Right ventricle myocardium inferior (tissue), 1 donor: ENCODE data around the gene RPS6KA2. TPM values are rescaled to one million over a fixed set of nuclear protein-coding genes. Genes with fewer than 3 reads are reported as not detected.
"Not testable (repeated sequence)": the region's sequence is repeated elsewhere in the genome, so short reads cannot be mapped to it uniquely, and the experiment has no call there.

ENCODE experiments used
- ATAC-seq: fragments of 200-7000 bp; cut with Tn5 transposase; one replicate; pipeline ENCODE4 v1.9.1; 2020; ENCODE audit warnings: mild to moderate bottlenecking, moderate library complexity
- DNase-seq: peaks from one replicate; pipeline ENCODE4 v3.0.0; 2021; ENCODE audit errors: missing footprints
- intact Hi-C: fragments of 100-400 bp; cut with DNase I; formaldehyde crosslinking; loops from one replicate; pipeline ENCODE4 v1.11.0; 2022
- total RNA-seq: library from RNA; stranded (reverse); fragmentation: NEBNext Ultra II Directional; extraction: Animal tissue kit (Norgen Biotek cat#: 25700); gene quantifications from one replicate; pipeline ENCODE4 v1.2.1, GENCODE V29; 2021
- donor health status: DM: no; HTN: yes; CAD: no; lungs with severe emphysema.

Gene RPS6KA2
- total RNA-seq, 1 donor from 2014 or later: 55.5 TPM

DNA sequence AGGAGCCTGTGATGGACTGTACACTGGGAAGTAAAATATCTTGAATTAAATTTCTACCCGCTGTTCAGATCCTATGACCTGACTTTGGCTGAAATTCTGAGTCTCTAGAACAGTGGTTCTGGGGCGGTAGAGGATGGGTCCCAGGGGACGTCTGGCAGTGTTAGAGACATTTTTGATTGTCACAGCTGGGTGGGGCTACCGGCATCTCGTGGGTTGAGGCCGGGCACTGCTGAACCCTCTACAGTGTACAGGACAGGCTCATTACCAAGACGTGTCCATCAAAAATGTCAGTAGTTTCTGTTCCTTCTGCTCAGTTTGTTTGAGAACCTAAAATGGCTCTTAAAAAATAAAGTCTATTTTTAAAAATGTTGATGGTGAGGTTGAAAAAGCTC lies 11.5 kb upstream of the RPS6KA2 start:
- intact Hi-C loops: no loop called here
- DNase-seq (no peak), ATAC-seq (no peak)

DNA sequence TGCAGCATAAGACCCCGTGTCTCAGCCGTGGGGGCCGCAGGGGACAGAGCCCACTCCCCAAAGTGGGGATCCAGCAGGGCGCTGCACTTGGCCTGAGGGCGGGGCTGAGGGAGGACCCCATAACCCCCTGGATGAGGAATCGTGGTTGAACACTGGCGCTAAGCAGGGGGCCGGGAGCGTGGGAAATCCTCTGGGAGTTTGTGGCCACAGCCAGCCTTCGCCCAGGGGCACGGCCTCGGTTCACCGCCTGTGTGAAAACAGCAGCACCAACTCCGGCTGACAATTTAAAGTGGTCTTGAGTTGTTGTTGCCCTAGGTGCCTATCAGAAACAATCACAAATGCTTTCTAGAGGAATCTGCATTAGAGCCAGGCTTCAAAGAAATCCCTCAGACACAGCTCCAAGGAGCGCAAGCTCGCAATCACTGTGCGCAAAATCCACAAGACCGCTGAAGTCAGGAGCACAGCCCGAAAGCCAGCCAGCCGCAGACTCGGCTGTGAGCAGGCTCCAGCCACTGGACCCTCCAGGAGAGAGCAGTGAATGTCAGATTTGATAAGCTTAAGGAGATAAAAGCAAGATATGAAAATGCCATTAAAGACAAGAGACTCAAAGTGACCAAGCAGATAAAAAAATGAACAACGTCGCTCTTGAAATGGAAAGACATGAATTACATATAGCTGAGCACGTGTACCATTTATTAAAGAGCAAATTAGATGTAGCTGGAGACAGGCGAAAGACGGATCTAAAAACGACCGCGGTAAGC lies 10.9 kb upstream of the RPS6KA2 start:
- DNase-seq (no peak), ATAC-seq (no peak)
- intact Hi-C loops: no loop called here

DNA sequence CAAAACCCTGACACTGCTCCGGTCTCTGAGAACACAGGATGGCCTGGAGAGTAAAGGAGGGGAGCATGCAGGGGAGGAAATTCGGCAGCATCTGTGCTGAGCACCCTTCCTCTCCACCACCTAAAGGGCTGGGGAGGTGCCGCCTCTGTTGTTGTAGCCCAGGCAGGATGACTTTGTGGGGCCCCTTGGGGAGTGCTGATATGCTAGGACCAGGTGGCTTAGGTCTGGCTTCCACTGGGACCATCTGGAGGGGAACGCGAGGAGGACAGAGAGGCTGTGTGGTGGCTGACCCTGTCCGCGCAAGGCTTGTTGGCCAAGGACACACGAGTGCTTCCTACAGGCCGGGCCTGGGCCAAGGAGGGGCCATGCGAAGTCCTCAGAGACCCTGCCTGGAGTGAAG lies 9.9 kb upstream of the RPS6KA2 start:
- ATAC-seq: no peak

DNA sequence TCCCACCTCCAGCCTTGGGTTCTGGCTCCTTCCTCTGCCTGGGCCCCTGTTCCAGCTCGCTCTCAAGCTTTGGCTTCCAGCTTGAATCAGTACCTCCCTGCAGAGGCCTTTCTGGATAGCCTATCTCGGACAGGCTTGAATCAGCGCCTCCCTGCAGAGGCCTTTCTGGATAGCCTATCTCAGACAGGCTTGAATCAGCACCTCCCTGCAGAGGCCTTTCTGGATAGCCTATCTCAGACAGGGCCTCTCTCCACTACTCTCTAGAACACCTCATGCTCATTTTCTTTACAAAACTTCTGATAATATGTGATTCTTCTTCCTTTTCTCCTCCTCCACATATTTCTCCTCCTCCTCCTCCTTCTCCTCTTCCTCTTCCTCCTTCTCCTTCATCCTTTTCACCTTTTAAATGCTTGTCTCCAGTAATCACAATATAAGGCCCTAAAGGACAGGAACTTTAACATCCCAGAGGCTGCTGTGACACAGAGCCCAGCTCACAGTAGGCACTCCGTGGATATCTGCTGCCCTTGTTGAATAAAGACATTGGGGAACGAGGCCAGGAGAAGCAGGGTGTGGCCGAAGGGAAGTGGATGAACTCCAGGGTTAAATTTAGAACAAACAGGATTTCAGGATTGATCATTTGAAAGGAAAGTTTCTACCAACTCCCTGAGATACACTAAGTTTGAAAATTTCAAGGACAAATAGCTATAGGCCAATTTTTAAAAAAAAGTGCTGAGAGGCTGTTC lies 9.3 kb upstream of the RPS6KA2 start:
- DNase-seq (no peak), ATAC-seq (no peak)
- intact Hi-C loops: no loop called here

More for the DNA sequence above, 9.9 kb upstream of the RPS6KA2 start:
- no peak for DNase-seq
- intact Hi-C loops: no loop called here

DNA sequence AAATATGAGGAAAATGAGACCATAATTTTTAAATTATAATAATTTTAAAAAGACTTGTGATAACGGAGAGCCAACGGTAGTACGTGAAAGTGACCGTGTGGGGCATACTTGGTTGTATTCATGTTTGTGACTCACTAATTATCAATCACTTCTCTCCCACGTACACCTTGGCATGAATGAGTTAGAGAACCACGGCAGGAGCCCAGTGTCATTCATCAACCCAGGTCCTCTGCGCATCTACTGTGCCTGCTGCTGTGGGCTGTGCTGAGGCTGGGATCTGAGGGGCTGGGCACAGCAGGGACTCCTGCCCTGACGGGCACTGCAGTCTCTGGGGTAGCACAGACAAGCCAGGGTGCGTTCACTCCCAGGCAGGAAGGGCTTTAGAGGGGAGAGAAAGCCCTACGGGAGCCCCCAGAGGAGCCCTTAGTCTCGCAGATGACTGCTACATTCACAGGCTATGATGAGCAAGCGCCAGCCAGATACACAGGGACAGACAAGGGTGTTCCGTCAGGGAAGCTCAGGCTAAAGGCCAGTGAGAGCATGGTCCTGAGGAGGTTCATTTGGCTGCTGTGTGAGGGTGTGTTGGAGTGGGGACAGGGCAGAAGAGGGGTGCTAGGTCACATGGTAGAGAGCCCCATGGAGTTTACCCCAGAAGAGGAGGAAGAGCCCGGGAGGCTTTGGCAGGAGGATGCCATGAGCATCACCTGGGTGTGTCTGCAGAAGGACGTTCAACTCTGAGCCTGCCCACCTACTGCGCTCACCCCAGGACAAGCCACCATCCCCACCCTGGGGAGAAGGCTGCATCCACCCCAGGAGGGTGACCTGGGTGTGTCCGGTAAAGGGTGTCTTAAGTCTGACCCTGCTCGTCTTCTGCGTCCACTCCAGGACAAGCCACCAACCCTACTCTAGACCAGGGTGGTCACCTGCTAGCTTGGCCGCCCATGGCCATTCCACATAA lies 8.2 kb upstream of the RPS6KA2 start:
- ATAC-seq: no peak
- no peak for DNase-seq
- intact Hi-C loops: no loop called here

DNA sequence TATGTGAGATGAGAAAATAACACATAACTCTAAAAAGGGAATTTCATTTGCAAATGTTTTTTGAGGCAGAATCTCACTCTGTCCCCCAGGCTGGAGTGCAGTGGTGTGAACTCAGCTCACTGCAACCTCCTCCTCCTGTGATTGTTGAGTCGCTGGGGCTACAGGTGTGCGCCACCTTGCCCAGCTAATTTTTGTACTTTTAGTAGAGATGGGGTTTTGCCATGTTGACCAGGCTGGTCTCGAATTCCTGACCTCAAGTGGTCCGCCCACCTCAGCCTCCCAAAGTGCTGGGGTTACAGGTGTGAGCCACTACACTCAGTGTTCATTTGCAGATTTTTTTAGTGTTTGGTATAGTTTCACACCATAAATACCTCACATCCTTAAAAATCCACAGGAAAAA lies 7.5 kb upstream of the RPS6KA2 start:
- DNase-seq: peak; percentile 35
- intact Hi-C loops, ATAC-seq: not testable (repeated sequence)

DNA sequence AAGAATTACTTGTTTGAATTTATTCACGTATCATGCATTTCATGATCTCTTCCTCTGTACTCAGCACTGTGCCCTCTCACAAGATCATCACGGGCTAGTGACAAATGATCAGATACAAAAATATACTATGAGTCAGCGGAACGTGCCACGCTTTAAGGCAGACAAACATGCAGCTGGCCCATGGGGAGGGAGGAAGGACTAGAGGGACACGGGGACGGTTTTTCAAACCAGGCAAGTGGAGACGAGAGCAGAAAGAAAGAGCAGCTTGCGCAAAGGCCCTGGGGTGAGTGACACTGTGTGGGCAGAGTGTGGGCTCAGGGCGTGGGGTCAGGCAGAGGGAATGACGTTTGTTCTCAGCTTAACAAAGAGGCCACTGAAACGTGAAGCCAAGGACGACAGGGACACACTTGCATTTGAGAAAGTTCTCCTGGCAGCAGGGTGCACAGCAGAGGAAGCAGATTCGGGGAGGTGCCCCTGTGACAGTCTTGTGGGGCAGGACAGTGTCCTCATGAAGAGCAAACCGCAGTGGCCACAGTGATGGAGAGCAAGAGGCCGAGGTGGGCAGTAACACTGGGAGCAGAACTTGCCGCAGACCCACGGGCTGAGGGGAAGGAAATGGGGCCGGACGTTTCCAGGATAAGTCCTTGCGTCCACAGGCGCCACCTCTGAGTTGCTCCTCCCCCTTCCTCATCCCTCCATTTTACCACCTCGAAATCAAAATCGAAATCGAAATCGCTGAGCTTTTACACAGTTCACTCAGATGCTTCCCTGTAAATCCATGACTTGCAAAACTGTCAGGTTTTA lies 6.9 kb upstream of the RPS6KA2 start:
- ATAC-seq: peak; percentile 83
- intact Hi-C loops: no loop called here
- peak; percentile 27 for DNase-seq

DNA sequence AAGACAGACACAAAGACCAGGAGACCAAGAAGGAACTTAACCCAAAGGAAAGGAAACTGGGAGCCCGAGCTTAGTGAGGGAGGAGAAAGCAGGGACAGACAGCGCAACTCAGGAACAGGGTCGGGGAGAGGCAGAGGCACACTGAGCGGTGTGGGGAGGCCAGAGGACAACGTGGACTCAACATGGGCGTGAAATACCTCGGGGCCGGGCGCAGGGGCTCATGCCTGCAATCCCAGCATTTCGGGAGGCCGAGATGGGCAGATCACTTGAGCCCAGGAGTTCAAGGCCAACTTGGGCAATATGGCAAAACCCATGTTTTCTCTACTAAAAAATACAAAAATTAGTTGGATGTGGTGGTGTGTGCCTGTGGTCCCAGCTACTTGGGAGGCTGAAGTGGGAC lies 5.7 kb upstream of the RPS6KA2 start:
- ATAC-seq: no peak
- no peak for DNase-seq
- intact Hi-C loops: no loop called here

DNA sequence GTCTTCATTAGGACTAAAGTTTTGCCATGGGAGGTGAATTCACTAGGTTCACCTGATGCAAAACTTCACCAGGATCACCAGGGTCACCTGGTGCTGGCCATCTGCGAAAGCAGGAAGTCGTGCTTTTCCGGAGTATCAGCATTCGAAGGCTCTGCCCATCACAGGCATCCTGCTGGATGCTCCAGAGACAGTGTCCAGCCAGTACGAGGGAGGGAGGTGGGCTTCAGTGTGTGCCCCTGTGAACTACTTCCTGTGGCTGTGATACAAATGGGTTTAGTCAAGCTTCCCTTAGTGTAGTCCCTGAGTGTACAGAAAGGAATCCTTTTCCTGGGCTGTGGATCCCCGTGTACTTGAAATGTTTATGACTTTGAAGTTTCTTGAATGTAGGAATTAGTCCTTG lies 3.4 kb upstream of the RPS6KA2 start:
- intact Hi-C loops: no loop called here
- no peak for DNase-seq
- no peak for ATAC-seq

DNA sequence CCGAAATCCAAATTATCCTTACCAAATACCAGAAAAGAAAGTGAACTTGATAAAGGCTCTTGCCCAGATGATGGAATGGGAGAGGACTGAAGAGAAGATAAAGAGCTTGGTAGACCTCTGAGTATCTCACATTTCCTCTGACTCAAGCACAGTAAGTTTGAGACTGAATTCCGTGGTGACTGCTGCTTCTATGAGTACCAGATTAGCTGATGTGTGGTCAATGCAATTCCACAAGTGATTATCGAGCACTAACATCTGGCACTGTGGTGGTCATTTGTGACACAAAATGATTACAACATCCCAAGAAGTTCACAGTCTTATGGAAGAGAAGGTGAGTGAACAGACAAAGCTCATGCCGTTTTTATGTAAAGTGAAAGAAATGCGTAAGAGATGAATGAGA lies 2.6 kb upstream of the RPS6KA2 start:
- intact Hi-C loops: loop anchor here (5.0 to 10.0 kb wide), 3 partner anchors 63 to 325 kb away; partner anchors contain the start of gene RNASET2
- DNase-seq (no peak), ATAC-seq (no peak)

DNA sequence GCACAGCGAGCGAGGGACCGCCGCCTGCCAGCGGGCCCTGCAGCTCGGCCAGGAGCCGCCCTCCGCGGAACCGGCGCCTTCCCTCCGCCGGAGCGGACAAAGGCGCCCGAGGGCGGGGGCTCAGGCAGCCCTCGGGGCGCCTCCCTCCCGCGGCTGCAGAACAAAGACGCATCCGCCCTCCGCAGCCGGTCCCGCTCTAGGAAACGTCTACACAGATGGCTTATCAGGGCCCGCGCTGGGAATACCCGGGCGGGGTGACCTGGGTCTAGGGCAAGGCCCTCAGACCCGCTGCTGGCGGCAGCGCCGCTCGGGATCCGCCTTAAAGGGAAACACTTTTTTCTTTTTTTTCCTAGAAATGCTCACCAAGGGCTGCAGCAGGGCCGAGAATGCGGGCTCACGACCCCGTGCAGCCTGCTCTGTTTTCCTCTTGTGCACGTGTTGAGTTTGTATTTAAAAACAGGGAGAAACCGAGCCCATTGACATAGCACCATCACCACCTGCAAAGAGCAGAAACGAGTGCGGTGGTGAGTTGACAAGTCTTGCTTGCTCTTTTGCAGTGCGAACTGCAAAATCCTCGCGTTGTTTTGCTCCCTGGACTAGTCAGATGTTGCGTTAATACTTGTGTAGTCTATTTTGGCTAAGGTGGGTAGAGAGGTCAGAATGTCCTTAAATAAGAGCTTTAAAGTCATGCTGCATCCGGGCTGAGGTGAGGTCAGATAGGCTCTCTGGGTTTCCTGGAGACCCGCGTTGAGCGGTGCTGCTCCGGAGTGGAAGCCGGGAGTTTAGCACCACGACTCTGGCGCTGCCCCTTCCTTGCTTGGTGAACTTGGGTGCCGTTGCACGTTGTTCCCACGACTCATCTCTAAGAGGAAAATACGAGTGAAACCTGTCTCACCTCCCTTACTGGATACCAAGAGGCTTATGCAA lies 1.1 kb upstream of the RPS6KA2 start:
- DNase-seq: peak; percentile 92
- ATAC-seq: peak; percentile 42
- intact Hi-C loops: loop anchor here (2.0 to 10.0 kb wide), 4 partner anchors 64 to 327 kb away; partner anchors contain the start of gene RNASET2

DNA sequence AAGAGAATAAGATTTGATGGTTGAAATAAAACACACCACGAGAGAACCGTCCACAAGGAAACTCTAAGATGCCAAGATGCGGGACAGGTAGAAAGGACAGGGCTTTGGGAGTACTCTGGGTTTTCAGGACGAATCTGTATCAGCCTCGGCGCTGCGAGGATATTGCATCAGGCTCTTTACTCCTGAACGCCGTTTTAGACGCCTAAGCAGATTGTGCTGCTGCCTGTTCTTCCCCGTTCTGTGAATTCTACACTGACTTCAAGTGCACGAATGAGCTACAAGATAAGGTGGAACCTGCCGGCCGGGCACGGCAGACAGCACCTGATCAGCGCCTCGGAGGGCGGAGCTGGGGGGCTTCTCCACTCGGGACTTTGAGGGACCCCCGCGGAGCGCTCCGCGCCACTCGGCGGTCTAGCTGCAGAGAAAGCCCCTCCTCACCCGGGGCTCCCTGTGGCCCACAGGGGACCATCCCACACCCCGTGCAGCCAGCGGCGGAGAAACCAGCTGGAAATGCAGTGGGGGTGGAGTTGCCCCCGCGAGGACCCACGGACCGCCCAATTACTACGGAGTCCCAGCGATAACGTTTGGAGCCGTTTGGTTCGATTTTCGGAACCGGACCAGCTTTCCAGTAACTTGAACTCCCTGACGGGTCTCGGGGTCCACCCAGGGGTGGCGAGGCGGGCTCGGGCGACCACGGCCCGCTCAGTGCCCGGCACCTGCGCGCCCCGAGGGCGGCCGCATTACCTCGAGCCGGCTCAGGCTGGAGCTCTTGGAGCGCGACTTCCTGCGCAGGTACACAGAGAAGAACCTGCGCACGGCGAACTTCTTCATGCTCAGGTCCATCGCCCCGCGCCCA lies 646 bp downstream of the RPS6KA2 start:
- intact Hi-C loops: loop anchor here (2.0 to 10.0 kb wide), 4 partner anchors 66 to 328 kb away; partner anchors contain the start of gene RNASET2
- no peak for ATAC-seq
- peak; percentile 78 for DNase-seq

DNA sequence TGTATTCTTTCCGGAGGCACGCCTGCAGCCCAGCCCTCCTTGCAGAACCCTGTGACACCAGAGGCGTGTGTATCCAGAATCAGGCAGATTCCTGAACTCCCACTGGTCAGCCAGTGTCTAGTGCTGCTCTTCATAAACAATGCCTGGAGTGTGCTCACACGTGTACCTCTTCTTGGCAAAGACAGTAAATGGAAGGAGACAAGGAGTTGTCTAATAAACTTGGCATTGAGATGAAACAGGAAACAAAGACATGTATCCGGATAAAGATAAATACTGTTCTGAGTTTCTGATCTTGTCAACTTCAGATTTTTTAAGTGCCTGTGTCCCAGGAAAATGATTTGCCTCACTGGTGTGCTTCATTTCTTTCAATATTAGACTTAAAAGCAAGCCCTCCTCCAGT lies 1.7 kb downstream of the RPS6KA2 start:
- intact Hi-C loops: loop anchor here (5.0 to 10.0 kb wide), 3 partner anchors 67 to 329 kb away; partner anchors contain the start of gene RNASET2

DNA sequence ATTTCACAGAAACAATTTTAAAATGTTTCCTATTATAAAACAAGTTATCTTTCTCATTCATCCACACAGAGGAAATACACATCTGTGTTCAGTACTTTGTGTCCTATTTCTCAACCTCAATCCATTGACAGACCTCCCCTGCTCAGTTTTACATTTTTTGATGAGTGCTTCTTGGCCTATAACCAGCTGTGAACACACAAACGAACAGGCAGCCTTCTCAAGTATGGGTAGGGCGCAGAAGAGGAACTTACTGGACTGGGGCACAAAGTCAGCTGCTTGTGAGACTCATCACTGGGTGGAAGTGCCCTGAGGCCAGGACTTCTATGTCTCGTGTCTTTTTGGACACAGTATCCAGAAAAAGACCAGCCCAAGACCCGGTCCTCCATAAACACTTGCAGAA lies 2.8 kb downstream of the RPS6KA2 start:
- intact Hi-C loops: loop anchor here (10.0 kb wide), 1 partner anchor 331 kb away; the partner anchor contains the start of gene RNASET2
- no peak for DNase-seq

More for the DNA sequence above, 1.7 kb downstream of the RPS6KA2 start:
- DNase-seq (no peak), ATAC-seq (no peak)

DNA sequence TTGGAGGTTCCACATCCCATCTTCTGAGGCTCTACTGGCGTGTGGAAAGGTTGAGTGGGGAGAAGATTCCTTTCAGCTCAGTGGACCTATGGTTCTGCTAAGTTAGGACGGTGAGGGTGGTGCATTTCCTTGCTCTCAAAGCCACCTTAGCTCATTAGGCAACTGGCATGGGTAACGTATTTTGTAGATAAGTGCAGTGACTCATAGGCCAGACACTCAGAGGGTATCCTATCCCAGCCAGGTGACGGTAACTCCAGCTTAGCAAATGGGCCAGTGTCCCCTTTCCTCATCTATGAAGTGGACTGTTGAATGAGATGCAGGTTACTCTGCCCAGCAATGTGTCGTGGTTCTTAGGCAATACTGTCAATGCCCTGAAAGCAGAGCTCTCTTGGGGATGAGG lies 3.7 kb downstream of the RPS6KA2 start:
- intact Hi-C loops: loop anchor here (10.0 kb wide), 1 partner anchor 331 kb away; the partner anchor contains the start of gene RNASET2
- no peak for ATAC-seq
- DNase-seq: no peak

More for the DNA sequence above, 2.8 kb downstream of the RPS6KA2 start:
- peak; percentile 13 for ATAC-seq

DNA sequence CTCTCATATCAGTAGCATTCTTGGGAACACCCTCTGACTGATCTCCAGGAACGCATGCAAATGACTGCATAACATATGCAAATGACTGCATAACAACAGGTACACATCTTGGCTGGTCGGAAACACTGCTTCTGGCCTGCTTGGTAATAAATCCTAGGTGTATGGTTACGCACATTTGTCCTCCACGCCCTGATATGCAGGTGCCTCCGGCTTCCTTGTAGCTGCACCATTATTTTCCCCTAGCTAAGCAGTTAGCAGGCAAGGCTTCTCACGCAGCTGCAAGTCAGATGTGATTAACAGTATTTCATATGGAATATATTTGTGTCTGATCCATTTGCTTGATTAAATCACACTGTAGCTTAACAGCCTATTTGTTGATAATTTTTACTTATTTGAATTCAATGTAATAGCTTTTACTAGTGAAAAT lies 5.9 kb downstream of the RPS6KA2 start:
- intact Hi-C loops: loop anchor here (10.0 kb wide), 1 partner anchor 334 kb away; the partner anchor contains the start of gene RNASET2
- DNase-seq (no peak), ATAC-seq (no peak)
